ENCODE data around the gene ARID4A.
A peak's percentile ranks its signal among the peaks of the same experiment; 100 is the strongest.
"Not testable (repeated sequence)": the region's sequence is repeated elsewhere in the genome, so short reads cannot be mapped to it uniquely, and the experiment has no call there.

Gene ARID4A, protein sequence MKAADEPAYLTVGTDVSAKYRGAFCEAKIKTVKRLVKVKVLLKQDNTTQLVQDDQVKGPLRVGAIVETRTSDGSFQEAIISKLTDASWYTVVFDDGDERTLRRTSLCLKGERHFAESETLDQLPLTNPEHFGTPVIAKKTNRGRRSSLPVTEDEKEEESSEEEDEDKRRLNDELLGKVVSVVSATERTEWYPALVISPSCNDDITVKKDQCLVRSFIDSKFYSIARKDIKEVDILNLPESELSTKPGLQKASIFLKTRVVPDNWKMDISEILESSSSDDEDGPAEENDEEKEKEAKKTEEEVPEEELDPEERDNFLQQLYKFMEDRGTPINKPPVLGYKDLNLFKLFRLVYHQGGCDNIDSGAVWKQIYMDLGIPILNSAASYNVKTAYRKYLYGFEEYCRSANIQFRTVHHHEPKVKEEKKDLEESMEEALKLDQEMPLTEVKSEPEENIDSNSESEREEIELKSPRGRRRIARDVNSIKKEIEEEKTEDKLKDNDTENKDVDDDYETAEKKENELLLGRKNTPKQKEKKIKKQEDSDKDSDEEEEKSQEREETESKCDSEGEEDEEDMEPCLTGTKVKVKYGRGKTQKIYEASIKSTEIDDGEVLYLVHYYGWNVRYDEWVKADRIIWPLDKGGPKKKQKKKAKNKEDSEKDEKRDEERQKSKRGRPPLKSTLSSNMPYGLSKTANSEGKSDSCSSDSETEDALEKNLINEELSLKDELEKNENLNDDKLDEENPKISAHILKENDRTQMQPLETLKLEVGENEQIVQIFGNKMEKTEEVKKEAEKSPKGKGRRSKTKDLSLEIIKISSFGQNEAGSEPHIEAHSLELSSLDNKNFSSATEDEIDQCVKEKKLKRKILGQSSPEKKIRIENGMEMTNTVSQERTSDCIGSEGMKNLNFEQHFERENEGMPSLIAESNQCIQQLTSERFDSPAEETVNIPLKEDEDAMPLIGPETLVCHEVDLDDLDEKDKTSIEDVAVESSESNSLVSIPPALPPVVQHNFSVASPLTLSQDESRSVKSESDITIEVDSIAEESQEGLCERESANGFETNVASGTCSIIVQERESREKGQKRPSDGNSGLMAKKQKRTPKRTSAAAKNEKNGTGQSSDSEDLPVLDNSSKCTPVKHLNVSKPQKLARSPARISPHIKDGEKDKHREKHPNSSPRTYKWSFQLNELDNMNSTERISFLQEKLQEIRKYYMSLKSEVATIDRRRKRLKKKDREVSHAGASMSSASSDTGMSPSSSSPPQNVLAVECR

GRCh38 chr14:58298477-58299400 lies at the start of gene ARID4A:
TSS of gene ARID4A (plus strand) at chr14:58298555. CDS start at chr14:58299855, 1,300 bp downstream.
- Mint-ChIP-seq H3K4me3 (peak within 1 kb of the TSS; percentile 93), H3K36me3 (peaks cover 15% of the 10 kb centered on the region), H3K27ac (peak within 1 kb of the TSS; percentile 82), H3K4me1 (peaks cover 18% of the 10 kb centered on the region), H3K27me3 (no peaks in the 10 kb centered on the region), H3K9me3 (no peaks in the 10 kb centered on the region)
- ATAC-seq (ENCODE audit: low read depth) (peak; percentile 18), DNase-seq (ENCODE audit: low spot score in 2 of 2) (peak; percentile 42 to 71)

GRCh38 chr14:58249611-58250010 lies 48.7 kb upstream of the ARID4A start:
- no peak for ATAC-seq (ENCODE audit: low read depth)
- Mint-ChIP-seq H3K27ac (no peak overlapping the region), H3K36me3 (peaks cover 15% of the 10 kb centered on the region), H3K9me3 (no peaks in the 10 kb centered on the region), H3K4me3 (no peak overlapping the region), H3K4me1 (peaks cover 15% of the 10 kb centered on the region), H3K27me3 (no peaks in the 10 kb centered on the region)
- DNase-seq (ENCODE audit: low spot score in 2 of 2) = no peak

DNA sequence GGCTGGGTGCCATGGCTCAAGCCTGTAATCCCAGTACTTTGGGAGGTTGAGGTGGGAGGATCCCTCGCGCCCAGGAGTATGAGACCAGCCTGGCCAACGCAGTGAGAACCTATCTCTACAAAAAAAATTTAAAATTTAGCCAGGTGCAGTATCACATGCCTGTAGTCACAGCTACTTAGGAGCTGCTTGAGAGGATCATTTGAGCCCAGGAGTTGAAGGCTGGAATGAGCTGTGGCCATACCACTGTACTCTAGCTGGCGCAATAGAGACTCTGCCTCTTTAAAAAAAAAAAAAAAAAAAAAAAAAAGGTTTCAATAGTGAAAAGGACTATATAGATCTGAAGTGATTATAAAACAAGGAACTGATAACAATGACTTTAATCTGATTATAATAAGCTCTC lies 40.2 kb upstream of the ARID4A start:
- DNase-seq (ENCODE audit: low spot score in 2 of 2) = no peak
- Mint-ChIP-seq H3K9me3 (no peaks in the 10 kb centered on the region), H3K27ac (no peak overlapping the region), H3K4me3 (no peak overlapping the region), H3K27me3 (no peaks in the 10 kb centered on the region), H3K4me1 (peaks cover 4% of the 10 kb centered on the region), H3K36me3 (peaks cover 14% of the 10 kb centered on the region)
- no peak for ATAC-seq (ENCODE audit: low read depth)

- not testable (repeated sequence) for H3K27ac Mint-ChIP-seq; H3K27me3 Mint-ChIP-seq; DNase-seq (ENCODE audit: low spot score in 2 of 2); H3K4me1 Mint-ChIP-seq; H3K4me3 Mint-ChIP-seq; H3K9me3 Mint-ChIP-seq; ATAC-seq (ENCODE audit: low read depth)
- H3K36me3 Mint-ChIP-seq = peaks cover 23% of the 10 kb centered on the region
Measured at GRCh38 chr14:58262005-58262404, 36.4 kb upstream of the ARID4A start.

- Mint-ChIP-seq H3K36me3 (peaks cover 21% of the 10 kb centered on the region), H3K27ac (peak overlapping the region; percentile 52), H3K27me3 (no peaks in the 10 kb centered on the region), H3K9me3 (no peaks in the 10 kb centered on the region), H3K4me1 (peaks cover 5% of the 10 kb centered on the region), H3K4me3 (no peak overlapping the region)
- no peak for DNase-seq (ENCODE audit: low spot score in 2 of 2)
- ATAC-seq (ENCODE audit: low read depth) = no peak
Measured at GRCh38 chr14:58265401-58265800, 33.0 kb upstream of the ARID4A start.

DNA sequence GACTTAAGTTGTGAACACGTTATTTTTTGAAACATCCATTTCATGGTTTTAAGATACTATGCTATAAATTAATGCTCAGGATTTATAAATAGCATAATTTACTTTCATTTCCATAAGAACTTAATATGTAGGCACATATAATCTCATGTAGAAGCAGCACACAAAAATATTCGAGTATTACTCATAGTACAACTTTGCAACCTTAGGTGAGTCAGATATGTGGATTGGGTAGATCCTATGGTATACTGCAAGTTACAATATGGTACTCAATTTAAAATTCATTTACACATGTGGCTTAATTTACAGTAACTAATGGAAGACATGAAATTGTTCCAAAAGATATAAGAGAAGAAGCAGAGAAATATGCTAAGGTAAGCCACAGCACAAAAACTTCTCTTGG lies 27.7 kb upstream of the ARID4A start:
- ATAC-seq (ENCODE audit: low read depth) (no peak), DNase-seq (ENCODE audit: low spot score in 2 of 2) (no peak)
- no peaks in the 10 kb centered on the region for H3K27me3 Mint-ChIP-seq
- peak overlapping the region; percentile 75 for H3K27ac Mint-ChIP-seq
- H3K36me3 Mint-ChIP-seq = peaks cover 19% of the 10 kb centered on the region
- H3K4me1 Mint-ChIP-seq = peaks cover 9% of the 10 kb centered on the region
- H3K4me3 Mint-ChIP-seq = no peak overlapping the region
- H3K9me3 Mint-ChIP-seq = no peaks in the 10 kb centered on the region

DNA sequence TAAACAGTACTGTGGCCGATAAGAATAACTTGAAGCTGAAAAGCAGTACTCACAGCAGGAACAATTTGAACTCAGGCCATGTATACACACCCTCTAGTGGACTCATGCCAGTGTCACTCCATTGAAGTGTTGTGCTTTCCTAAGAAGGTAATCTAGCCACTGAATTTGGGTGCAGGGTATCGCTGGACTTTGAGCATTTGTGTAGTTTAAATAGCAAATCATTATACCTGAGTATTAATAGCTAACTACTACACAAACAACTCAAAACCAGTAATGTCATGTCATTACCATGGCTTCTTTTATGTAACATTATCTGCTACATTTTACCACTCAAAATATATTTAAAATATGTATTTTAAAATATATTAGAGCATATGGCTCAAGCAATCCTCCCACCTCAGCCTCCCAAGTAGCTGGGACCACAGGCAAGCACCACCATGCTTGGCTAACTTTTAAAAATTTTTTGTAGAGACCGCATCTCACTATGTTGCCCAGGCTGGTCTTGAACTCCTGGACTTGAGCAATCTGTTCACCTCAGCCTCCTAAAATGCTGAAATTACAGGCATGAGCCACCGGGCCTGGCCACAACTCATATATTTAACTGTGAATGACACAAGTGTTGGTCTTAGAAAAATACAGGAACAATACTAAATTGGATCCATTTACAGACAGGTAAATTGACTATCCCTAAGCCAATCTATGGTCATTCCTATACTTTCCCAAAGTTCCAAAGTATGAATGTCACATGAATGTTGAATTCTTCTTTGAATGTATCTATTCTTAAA lies 25.6 kb upstream of the ARID4A start:
- Mint-ChIP-seq H3K4me3 (no peak overlapping the region), H3K4me1 (peaks cover 16% of the 10 kb centered on the region), H3K9me3 (no peaks in the 10 kb centered on the region), H3K36me3 (peaks cover 13% of the 10 kb centered on the region), H3K27ac (no peak overlapping the region), H3K27me3 (no peaks in the 10 kb centered on the region)
- ATAC-seq (ENCODE audit: low read depth) = no peak
- no peak for DNase-seq (ENCODE audit: low spot score in 2 of 2)

- no peaks in the 10 kb centered on the region for H3K9me3 Mint-ChIP-seq
- peaks cover 19% of the 10 kb centered on the region for H3K4me1 Mint-ChIP-seq
- ATAC-seq (ENCODE audit: low read depth) (no peak), DNase-seq (ENCODE audit: low spot score in 2 of 2) (no peak)
- H3K27ac Mint-ChIP-seq = peak overlapping the region; percentile 85
- no peaks in the 10 kb centered on the region for H3K27me3 Mint-ChIP-seq
- H3K4me3 Mint-ChIP-seq = no peak overlapping the region
- peaks cover 15% of the 10 kb centered on the region for H3K36me3 Mint-ChIP-seq
Measured at GRCh38 chr14:58274881-58275280, 23.5 kb upstream of the ARID4A start.

DNA sequence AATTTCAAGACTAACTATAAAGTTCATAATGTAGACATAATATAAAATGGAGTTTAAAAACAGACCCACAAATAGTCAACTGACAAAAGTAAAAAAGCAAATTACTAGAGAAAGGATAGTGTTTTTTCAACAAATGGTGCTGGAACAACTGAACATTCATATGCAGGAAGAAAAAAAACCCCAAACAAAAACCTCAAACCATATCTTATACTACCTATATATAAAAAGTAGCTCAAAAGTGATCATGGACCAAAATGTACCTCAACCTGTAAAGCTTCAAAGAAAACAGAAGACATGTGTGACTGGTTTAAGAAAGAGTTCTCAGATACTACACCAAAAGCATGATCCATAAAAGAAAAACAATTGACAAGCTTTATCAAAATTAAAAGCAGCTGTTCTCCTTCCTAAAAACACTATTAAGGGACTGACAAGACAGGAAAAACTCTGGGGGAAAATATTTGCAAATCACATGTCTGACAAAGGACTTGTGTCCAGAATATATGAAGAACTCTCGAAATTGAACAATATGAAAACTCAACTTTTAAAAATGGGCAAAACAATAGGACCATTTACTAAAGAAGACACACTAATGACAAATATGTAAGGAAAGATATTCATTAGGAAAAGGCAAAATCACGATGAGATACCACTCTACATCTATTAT lies 22.7 kb upstream of the ARID4A start:
- ATAC-seq (ENCODE audit: low read depth) (no peak), DNase-seq (ENCODE audit: low spot score in 2 of 2) (no peak)
- Mint-ChIP-seq H3K4me3 (no peak overlapping the region), H3K27me3 (no peaks in the 10 kb centered on the region), H3K9me3 (no peaks in the 10 kb centered on the region), H3K36me3 (peaks cover 15% of the 10 kb centered on the region), H3K4me1 (peaks cover 21% of the 10 kb centered on the region), H3K27ac (peak overlapping the region; percentile 85)

GRCh38 chr14:58276208-58276607 lies 22.1 kb upstream of the ARID4A start:
- Mint-ChIP-seq H3K36me3 (peaks cover 16% of the 10 kb centered on the region), H3K9me3 (no peaks in the 10 kb centered on the region), H3K27me3 (no peaks in the 10 kb centered on the region), H3K4me3 (no peak overlapping the region), H3K27ac (peak overlapping the region; percentile 85), H3K4me1 (peaks cover 25% of the 10 kb centered on the region)
- ATAC-seq (ENCODE audit: low read depth) (no peak), DNase-seq (ENCODE audit: low spot score in 2 of 2) (no peak)

GRCh38 chr14:58278177-58278576 lies 20.2 kb upstream of the ARID4A start:
- Mint-ChIP-seq H3K9me3 (no peaks in the 10 kb centered on the region), H3K36me3 (peaks cover 19% of the 10 kb centered on the region), H3K27ac (no peak overlapping the region), H3K27me3 (no peaks in the 10 kb centered on the region), H3K4me3 (no peak overlapping the region), H3K4me1 (peaks cover 31% of the 10 kb centered on the region)
- DNase-seq (ENCODE audit: low spot score in 2 of 2) (no peak), ATAC-seq (ENCODE audit: low read depth) (no peak)

Measured in memory B cell (primary cell).